K562 (cell line): Measurements from ENCODE around the gene AGO3. TPM values are rescaled to one million over a fixed set of nuclear protein-coding genes. Genes with fewer than 3 reads are reported as not detected.

Experiments
- CBFA2T3 ChIP-seq: fragments of 450-650 bp; IDR thresholded peaks from 2 replicates; pipeline ENCODE4 v1.6.1; 2017
- E2F4 ChIP-seq: sonication (generic); formaldehyde crosslinking; IDR thresholded peaks from 2 replicates; pipeline ENCODE4 v1.8.0; 2022; ENCODE audit warnings: mild to moderate bottlenecking, low read depth, missing genetic modification reagents
- HDAC2 ChIP-seq: fragments of 450-650 bp; IDR thresholded peaks from 2 replicates; pipeline ENCODE4 v1.6.1; 2016; ENCODE audit warnings: mild to moderate bottlenecking
- KAT7 ChIP-seq: sonication (generic); formaldehyde crosslinking; IDR thresholded peaks from 2 replicates; pipeline ENCODE4 v1.8.0; 2022; ENCODE audit warnings: missing genetic modification reagents, mild to moderate bottlenecking, borderline replicate concordance
- NELFE ChIP-seq: IDR thresholded peaks from 2 replicates; pipeline ENCODE4 v1.6.1; 2011; ENCODE audit warnings: mild to moderate bottlenecking; ENCODE audit not compliant: insufficient read depth, insufficient read length
- OTX1 ChIP-seq: fragments of 450-650 bp; formaldehyde crosslinking; IDR thresholded peaks from 2 replicates; pipeline ENCODE4 v1.4.0; 2022; ENCODE audit warnings: mild to moderate bottlenecking
- SRSF3 ChIP-seq: fragments of 200-400 bp; formaldehyde crosslinking; IDR thresholded peaks from 2 replicates; pipeline ENCODE4 v1.6.1; 2016; ENCODE audit warnings: mild to moderate bottlenecking, low read length, moderate library complexity; ENCODE audit not compliant: insufficient read depth
- TSC22D4 ChIP-seq: fragments of 450-650 bp; IDR thresholded peaks from 2 replicates; pipeline ENCODE4 v1.6.1; 2016; ENCODE audit warnings: missing genetic modification characterization, missing biosample characterization, control low read depth
- ZNF57 ChIP-seq: fragments of 450-650 bp; formaldehyde crosslinking; IDR thresholded peaks from 2 replicates; pipeline ENCODE4 v1.4.0; 2020; ENCODE audit warnings: mild to moderate bottlenecking, moderate library complexity
- ZNF644 ChIP-seq: fragments of 200-800 bp; sonication (Bioruptor generic); IDR thresholded peaks from 2 replicates; pipeline ENCODE4 v1.6.1; 2016; ENCODE audit warnings: low read depth, missing genetic modification characterization, missing compliant biosample characterization
- polyA plus RNA-seq, 8 experiments: library from polyadenylated mRNA; depleted of rRNA in 4 of 8; stranded (reverse) in 5 of 8; unstranded in 3 of 8; fragments of >200 nt; fragmentation: Nextera tagmentation in 2 of 8; fragmentation: Illumina TruSeq in 1 of 8; extraction: Ambion mirVana in 2 of 8; extraction: Trizol in 1 of 8; gene quantifications; 2 replicates each; pipeline versions ENCODE4 v1.2.1 to v1.2.3, GENCODE V29; 2011 to 2014; ENCODE audit warnings: inconsistent platforms in 1 of 8, missing spikeins in 1 of 8
- total RNA-seq, 7 experiments: library from RNA; depleted of rRNA in 6 of 7; stranded (reverse); fragments of >200 nt in 6 of 7; fragmentation: Illumina TruSeq in 2 of 7; extraction: Trizol in 2 of 7; gene quantifications; 2 replicates each; pipeline versions ENCODE4 v1.2.1 to v1.2.3, GENCODE V29; 2011 to 2021; ENCODE audit warnings: low replicate concordance in 1 of 7
- TF ChIP-seq, protein P1 (sequence below): fragments of 250-450 bp; sonication (Bioruptor Pico); IDR thresholded peaks from 2 replicates; pipeline ENCODE4 v1.5.0; 2021
- TF ChIP-seq, protein P2 (sequence below): fragments of 250-450 bp; sonication (Bioruptor Pico); IDR thresholded peaks from 2 replicates; pipeline ENCODE4 v1.8.0; 2022; ENCODE audit warnings: inconsistent platforms

The AGO3 gene
- total and polyA plus RNA-seq, 9 of the 15 experiments (the other 6 are each of a cell fraction or from before 2014, with no cell fraction given), result 4.5 to 41.5 (median 22.7) TPM

- TF ChIP-seq, protein P1, sequence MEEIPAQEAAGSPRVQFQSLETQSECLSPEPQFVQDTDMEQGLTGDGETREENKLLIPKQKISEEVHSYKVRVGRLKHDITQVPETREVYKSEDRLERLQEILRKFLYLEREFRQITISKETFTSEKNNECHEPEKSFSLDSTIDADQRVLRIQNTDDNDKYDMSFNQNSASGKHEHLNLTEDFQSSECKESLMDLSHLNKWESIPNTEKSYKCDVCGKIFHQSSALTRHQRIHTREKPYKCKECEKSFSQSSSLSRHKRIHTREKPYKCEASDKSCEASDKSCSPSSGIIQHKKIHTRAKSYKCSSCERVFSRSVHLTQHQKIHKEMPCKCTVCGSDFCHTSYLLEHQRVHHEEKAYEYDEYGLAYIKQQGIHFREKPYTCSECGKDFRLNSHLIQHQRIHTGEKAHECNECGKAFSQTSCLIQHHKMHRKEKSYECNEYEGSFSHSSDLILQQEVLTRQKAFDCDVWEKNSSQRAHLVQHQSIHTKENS (CRISPR knock-in tag), result no peak
- TF ChIP-seq CBFA2T3 (peak; percentile 29; the same call in 1 of the 2 replicates), HDAC2 (no peak), OTX1 (no peak), E2F4 (0 out of 2 replicates have a peak, but pooled peaks have one; percentile 31), ZNF57 (CRISPR knock-in tag) (no peak), TSC22D4 (tag) (no peak), NELFE (no peak), ZNF644 (no peak), KAT7 (CRISPR knock-in tag) (no peak), SRSF3 (no peak)
- TF ChIP-seq, protein P2, sequence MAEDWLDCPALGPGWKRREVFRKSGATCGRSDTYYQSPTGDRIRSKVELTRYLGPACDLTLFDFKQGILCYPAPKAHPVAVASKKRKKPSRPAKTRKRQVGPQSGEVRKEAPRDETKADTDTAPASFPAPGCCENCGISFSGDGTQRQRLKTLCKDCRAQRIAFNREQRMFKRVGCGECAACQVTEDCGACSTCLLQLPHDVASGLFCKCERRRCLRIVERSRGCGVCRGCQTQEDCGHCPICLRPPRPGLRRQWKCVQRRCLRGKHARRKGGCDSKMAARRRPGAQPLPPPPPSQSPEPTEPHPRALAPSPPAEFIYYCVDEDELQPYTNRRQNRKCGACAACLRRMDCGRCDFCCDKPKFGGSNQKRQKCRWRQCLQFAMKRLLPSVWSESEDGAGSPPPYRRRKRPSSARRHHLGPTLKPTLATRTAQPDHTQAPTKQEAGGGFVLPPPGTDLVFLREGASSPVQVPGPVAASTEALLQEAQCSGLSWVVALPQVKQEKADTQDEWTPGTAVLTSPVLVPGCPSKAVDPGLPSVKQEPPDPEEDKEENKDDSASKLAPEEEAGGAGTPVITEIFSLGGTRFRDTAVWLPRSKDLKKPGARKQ, result no peak
- TF ChIP-seq, all 486 proteins: peak for 10
Measured at GRCh38 chr1:36089393-36090121, 158.7 kb downstream of the AGO3 start (continued).
